HEK293 (cell line): ENCODE measurements around the gene ZNF865.

ENCODE experiments used
- EGR2 ChIP-seq: fragments of 450-650 bp; formaldehyde crosslinking; IDR thresholded peaks from 2 replicates; pipeline ENCODE4 v1.5.1; 2016; ENCODE audit warnings: low read depth, missing biosample characterization, missing genetic modification characterization
- GLI4 ChIP-seq: fragments of 450-650 bp; formaldehyde crosslinking; IDR thresholded peaks from 2 replicates; pipeline ENCODE4 v1.5.1; 2016; ENCODE audit warnings: missing biosample characterization, missing genetic modification characterization
- IKZF3 ChIP-seq: fragments of 450-650 bp; IDR thresholded peaks from 2 replicates; pipeline ENCODE4 v1.5.0; 2018; ENCODE audit warnings: missing biosample characterization, mild to moderate bottlenecking, missing genetic modification characterization, moderate library complexity
- KLF7 ChIP-seq: fragments of 450-650 bp; formaldehyde crosslinking; IDR thresholded peaks from 2 replicates; pipeline ENCODE4 v1.5.1; 2016; ENCODE audit warnings: missing biosample characterization, missing genetic modification characterization, borderline replicate concordance
- MEIS1 ChIP-seq: sonication (generic); formaldehyde crosslinking; IDR thresholded peaks from 2 replicates; pipeline ENCODE4 v1.8.1; 2022; ENCODE audit warnings: missing genetic modification reagents, mild to moderate bottlenecking, borderline replicate concordance
- PATZ1 ChIP-seq: fragments of 450-650 bp; formaldehyde crosslinking; IDR thresholded peaks from 2 replicates; pipeline ENCODE4 v1.5.1; 2016; ENCODE audit warnings: missing biosample characterization, missing genetic modification characterization
- PRDM2 ChIP-seq: fragments of 450-650 bp; formaldehyde crosslinking; IDR thresholded peaks from 2 replicates; pipeline ENCODE4 v1.5.1; 2016; ENCODE audit warnings: missing biosample characterization, missing genetic modification characterization, borderline replicate concordance
- RBAK ChIP-seq: fragments of 450-650 bp; formaldehyde crosslinking; IDR thresholded peaks from 2 replicates; pipeline ENCODE4 v1.5.1; 2016; ENCODE audit warnings: missing biosample characterization, missing genetic modification characterization
- SP2 ChIP-seq: fragments of 450-650 bp; formaldehyde crosslinking; IDR thresholded peaks from 2 replicates; pipeline ENCODE4 v1.5.1; 2016; ENCODE audit warnings: missing biosample characterization, missing genetic modification characterization
- ZBTB17 ChIP-seq: fragments of 450-650 bp; formaldehyde crosslinking; IDR thresholded peaks from 2 replicates; pipeline ENCODE4 v1.5.1; 2016; ENCODE audit warnings: missing biosample characterization, missing genetic modification characterization
- ZBTB21 ChIP-seq: fragments of 450-650 bp; formaldehyde crosslinking; IDR thresholded peaks from 2 replicates; pipeline ENCODE4 v1.5.1; 2017; ENCODE audit warnings: missing biosample characterization, missing genetic modification characterization
- ZBTB7A ChIP-seq: fragments of 450-650 bp; formaldehyde crosslinking; IDR thresholded peaks from 2 replicates; pipeline ENCODE4 v1.5.1; 2016; ENCODE audit warnings: low read depth, missing biosample characterization, missing genetic modification characterization
- ZBTB8A ChIP-seq: fragments of 450-650 bp; formaldehyde crosslinking; IDR thresholded peaks from 2 replicates; pipeline ENCODE4 v1.5.1; 2016; ENCODE audit warnings: missing biosample characterization, missing genetic modification characterization
- ZFP69B ChIP-seq: fragments of 450-650 bp; formaldehyde crosslinking; IDR thresholded peaks from 2 replicates; pipeline ENCODE4 v1.5.1; 2016; ENCODE audit warnings: missing biosample characterization, missing genetic modification characterization
- ZIC2 ChIP-seq: fragments of 450-650 bp; formaldehyde crosslinking; IDR thresholded peaks from 2 replicates; pipeline ENCODE4 v1.5.1; 2016; ENCODE audit warnings: missing biosample characterization, missing genetic modification characterization
- ZNF140 ChIP-seq: fragments of 450-650 bp; formaldehyde crosslinking; IDR thresholded peaks from 2 replicates; pipeline ENCODE4 v1.5.1; 2016; ENCODE audit warnings: missing biosample characterization, missing genetic modification characterization
- ZNF174 ChIP-seq: fragments of 450-650 bp; formaldehyde crosslinking; IDR thresholded peaks from 2 replicates; pipeline ENCODE4 v1.5.0; 2017; ENCODE audit warnings: missing biosample characterization, mild to moderate bottlenecking, missing genetic modification characterization
- ZNF202 ChIP-seq: fragments of 450-650 bp; formaldehyde crosslinking; IDR thresholded peaks from 2 replicates; pipeline ENCODE4 v1.5.1; 2016; ENCODE audit warnings: missing biosample characterization, missing genetic modification characterization, borderline replicate concordance
- ZNF221 ChIP-seq: fragments of 450-650 bp; formaldehyde crosslinking; IDR thresholded peaks from 2 replicates; pipeline ENCODE4 v1.5.1; 2017; ENCODE audit warnings: missing biosample characterization, missing genetic modification characterization, borderline replicate concordance
- ZNF335 ChIP-seq: fragments of 450-650 bp; formaldehyde crosslinking; conservative IDR thresholded peaks from 2 replicates; pipeline ENCODE4 v1.5.1; 2016; ENCODE audit warnings: missing biosample characterization, missing genetic modification characterization
- ZNF341 ChIP-seq: fragments of 450-650 bp; formaldehyde crosslinking; IDR thresholded peaks from 2 replicates; pipeline ENCODE4; 2016; ENCODE audit warnings: low read depth, missing biosample characterization, missing genetic modification characterization
- ZNF350 ChIP-seq: fragments of 450-650 bp; formaldehyde crosslinking; IDR thresholded peaks from 2 replicates; pipeline ENCODE4 v1.5.0; 2017; ENCODE audit warnings: missing biosample characterization, mild to moderate bottlenecking, missing genetic modification characterization
- ZNF354C ChIP-seq: fragments of 450-650 bp; formaldehyde crosslinking; IDR thresholded peaks from 2 replicates; pipeline ENCODE4 v1.5.1; 2016; ENCODE audit warnings: missing biosample characterization, missing genetic modification characterization, low read depth, borderline replicate concordance
- ZNF362 ChIP-seq: fragments of 450-650 bp; formaldehyde crosslinking; IDR thresholded peaks from 2 replicates; pipeline ENCODE4 v1.5.1; 2016; ENCODE audit warnings: missing biosample characterization, missing genetic modification characterization
- ZNF510 ChIP-seq: fragments of 450-650 bp; formaldehyde crosslinking; IDR thresholded peaks from 2 replicates; pipeline ENCODE4 v1.5.1; 2018; ENCODE audit warnings: mild to moderate bottlenecking, missing genetic modification characterization, missing biosample characterization; ENCODE audit not compliant: insufficient replicate concordance
- ZNF549 ChIP-seq: fragments of 450-650 bp; IDR thresholded peaks from 2 replicates; pipeline ENCODE4 v1.5.1; 2018; ENCODE audit warnings: missing biosample characterization, missing genetic modification characterization, mild to moderate bottlenecking, inconsistent platforms, moderate library complexity
- ZNF645 ChIP-seq: fragments of 450-650 bp; formaldehyde crosslinking; IDR thresholded peaks from 2 replicates; pipeline ENCODE4; 2016; ENCODE audit warnings: missing biosample characterization, missing genetic modification characterization
- ZNF664 ChIP-seq: fragments of 450-650 bp; formaldehyde crosslinking; IDR thresholded peaks from 2 replicates; pipeline ENCODE4 v1.5.1; 2016; ENCODE audit warnings: missing biosample characterization, missing genetic modification characterization
- ZNF837 ChIP-seq: fragments of 450-650 bp; formaldehyde crosslinking; IDR thresholded peaks from 2 replicates; pipeline ENCODE4 v1.5.1; 2016; ENCODE audit warnings: missing biosample characterization, missing genetic modification characterization
- ZSCAN30 ChIP-seq: fragments of 450-650 bp; IDR thresholded peaks from 2 replicates; pipeline ENCODE4 v1.5.1; 2018; ENCODE audit warnings: missing biosample characterization, mild to moderate bottlenecking, missing genetic modification characterization, moderate library complexity

The ZNF865 gene

GRCh38 chr19:55599468-55599841 lies 6.0 kb upstream of the ZNF865 start, which contains the start of gene FIZ1 (continued):
- TF ChIP-seq PATZ1 (tag by site-specific recombination) (peak; percentile 98), ZBTB8A (tag by site-specific recombination) (peak; percentile 43; the same call in 1 of the 2 replicates), ZNF341 (0 out of 2 replicates have a peak, but pooled peaks have one; percentile 9), KLF7 (tag by site-specific recombination) (peak; percentile 88), ZNF354C (tag by site-specific recombination) (no peak), GLI4 (tag by site-specific recombination) (no peak), ZNF174 (tag by site-specific recombination) (no peak), RBAK (no peak), ZNF549 (tag by site-specific recombination) (no peak), ZNF362 (no peak), PRDM2 (tag by site-specific recombination) (no peak), ZNF837 (no peak), IKZF3 (tag by site-specific recombination) (peak; percentile 100), ZBTB7A (tag by site-specific recombination) (peak; percentile 88; the same call in 1 of the 2 replicates), ZIC2 (tag by site-specific recombination) (peak; percentile 74), ZSCAN30 (no peak), ZBTB17 (tag by site-specific recombination) (peak; percentile 99), SP2 (tag by site-specific recombination) (peak; percentile 77), ZNF221 (no peak), ZNF202 (tag by site-specific recombination) (no peak), ZNF335 (peak; percentile 99; the same call in 1 of the 2 replicates), ZNF350 (tag by site-specific recombination) (no peak), ZNF645 (tag by site-specific recombination) (no peak), ZNF664 (tag by site-specific recombination) (no peak), EGR2 (tag by site-specific recombination) (peak; percentile 85), ZNF510 (no peak), ZFP69B (0 out of 2 replicates have a peak, but pooled peaks have one; percentile 6), ZNF140 (tag by site-specific recombination) (no peak), ZBTB21 (tag by site-specific recombination) (peak; percentile 79), MEIS1 (CRISPR knock-in tag) (no peak)
